GM13976 (cell line): ENCODE data around the gene PXK.
"Not testable (repeated sequence)": the region's sequence is repeated elsewhere in the genome, so short reads cannot be mapped to it uniquely, and the experiment has no call there.

ENCODE experiments used
- DNase-seq: peaks from one replicate; pipeline ENCODE4 v3.0.0; 2012; ENCODE audit warnings: low spot score
- CTCF ChIP-seq: IDR thresholded peaks from 2 replicates; pipeline ENCODE4 v1.5.1; 2012; ENCODE audit warnings: borderline replicate concordance, mild to moderate bottlenecking; ENCODE audit not compliant: insufficient read depth; ENCODE audit errors: extremely low read depth, missing control alignments, control extremely low read depth
- in situ Hi-C: fragments of 300-500 bp; cut with MboI; formaldehyde crosslinking; loops from one replicate; pipeline ENCODE4 v1.12.0; 2022; ENCODE audit warnings: low sequenced_read_pairs, mixed read lengths, inconsistent platforms; ENCODE audit not compliant: unreplicated experiment

Gene PXK

DNA sequence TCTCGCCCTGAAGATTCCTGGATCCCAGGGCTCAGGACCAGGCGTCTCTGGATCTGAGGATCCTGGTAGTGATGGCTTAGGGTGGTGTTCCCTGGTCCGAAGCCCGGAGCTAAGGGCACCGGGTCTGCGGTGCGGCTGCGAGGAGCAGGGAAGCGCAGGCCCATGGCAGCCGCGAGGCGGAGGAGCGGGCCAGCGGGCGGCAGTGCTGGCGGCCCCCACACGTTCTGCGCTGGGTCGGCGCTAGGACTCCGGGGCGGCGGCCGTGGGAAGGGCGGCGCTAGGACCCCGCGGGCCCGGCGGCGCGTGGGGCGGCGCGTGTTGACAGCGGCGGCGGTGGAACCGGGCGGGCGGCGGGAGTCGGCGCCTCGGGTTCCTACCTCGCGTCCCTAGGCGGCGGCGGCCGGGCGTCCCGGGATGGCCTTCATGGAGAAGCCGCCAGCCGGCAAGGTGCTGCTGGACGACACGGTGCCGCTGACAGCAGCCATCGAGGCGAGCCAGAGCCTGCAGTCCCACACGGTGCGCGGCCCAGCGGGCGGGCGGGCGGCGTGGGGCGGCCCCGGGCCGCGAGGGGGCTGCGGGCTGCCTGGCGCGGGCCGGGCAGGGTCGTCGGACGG is at the start of gene PXK:
Gene PXK, plus strand, starts transcription at position 318 of the 614 bp plus-strand sequence. Its CDS starts 97 bp downstream, at position 415.
- DNase-seq, result peak; percentile 88
- in situ Hi-C loops, result no loop called here
- TF ChIP-seq CTCF, result peak; percentile 46

DNA sequence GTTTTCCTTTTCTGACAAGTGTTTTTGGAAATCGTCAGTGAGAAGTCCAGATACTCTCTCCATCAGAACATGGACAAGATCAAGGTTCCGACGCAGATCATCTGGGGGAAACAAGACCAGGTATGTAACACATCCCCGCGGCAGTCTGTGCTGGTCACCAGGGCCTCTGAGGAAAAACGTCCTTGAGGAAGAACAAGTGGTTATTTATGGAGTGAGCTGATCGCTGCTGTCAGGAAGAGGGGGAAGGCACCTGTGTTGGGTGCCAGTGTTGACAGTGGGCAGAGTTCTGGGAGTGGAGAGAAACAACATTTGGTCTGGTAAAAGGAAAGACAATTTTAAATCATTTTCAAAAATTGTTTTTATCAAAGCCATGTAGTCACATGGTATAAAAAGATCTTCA is 47.4 kb upstream of the PXK start:
- DNase-seq, result no peak
- in situ Hi-C loops, result no loop called here
- TF ChIP-seq CTCF, result no peak

DNA sequence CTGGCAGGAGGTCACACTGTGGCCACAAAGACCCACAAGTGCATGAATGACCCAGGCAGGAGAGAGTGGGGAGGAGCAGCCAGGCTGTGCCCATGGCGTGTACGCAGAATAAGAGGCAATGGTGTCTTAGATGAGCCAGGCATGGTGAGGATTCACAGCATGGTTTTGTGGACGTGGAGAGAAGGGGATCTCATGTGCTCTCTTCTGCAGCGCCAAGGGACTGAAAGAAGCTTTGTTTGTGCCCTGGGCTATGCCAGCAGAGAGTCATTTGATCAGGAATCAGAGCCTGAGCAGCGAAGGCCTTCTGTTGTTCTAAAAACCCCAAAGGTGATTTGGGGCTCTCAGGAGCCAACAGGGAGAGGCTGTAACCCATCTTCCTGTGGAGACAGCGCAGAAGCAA is 45.3 kb upstream of the PXK start:
- in situ Hi-C loops, result no loop called here
- DNase-seq, result no peak
- TF ChIP-seq CTCF, result no peak

DNA sequence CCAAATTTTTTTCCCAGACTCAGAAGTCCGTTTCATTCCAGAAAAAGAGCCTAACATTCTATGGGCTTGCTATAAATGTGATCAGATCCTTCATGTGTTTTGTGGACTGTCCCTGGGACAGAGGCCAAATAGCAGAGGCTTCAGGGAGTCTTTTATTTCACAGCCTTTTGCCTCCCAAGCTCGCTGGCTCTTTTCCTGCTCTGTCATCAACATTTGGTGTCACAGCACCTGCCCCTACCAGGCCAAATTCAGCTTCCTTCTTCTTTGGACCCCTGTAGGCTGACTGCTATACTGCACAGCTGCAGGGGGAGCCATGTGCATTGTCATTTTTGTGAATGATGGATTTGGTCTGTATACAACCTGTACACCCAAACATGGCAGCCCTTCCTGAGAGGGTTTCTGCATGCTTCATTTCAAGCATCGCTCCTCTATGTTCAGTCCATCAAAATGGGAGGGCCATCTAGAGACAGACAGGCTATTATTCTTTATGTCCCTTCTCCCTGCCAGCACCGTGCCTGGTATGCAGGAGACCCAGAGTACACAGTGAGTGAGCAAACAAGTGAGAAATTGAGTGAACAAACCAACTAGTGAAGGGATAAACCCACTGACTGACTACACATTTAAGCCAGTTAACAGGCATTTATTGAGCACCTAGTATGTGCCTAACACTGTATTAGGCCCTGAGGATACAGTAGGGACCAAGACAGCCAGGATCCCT is 44.5 kb upstream of the PXK start:
- no peak for DNase-seq
- no peak for TF ChIP-seq CTCF
- in situ Hi-C loops, result no loop called here

DNA sequence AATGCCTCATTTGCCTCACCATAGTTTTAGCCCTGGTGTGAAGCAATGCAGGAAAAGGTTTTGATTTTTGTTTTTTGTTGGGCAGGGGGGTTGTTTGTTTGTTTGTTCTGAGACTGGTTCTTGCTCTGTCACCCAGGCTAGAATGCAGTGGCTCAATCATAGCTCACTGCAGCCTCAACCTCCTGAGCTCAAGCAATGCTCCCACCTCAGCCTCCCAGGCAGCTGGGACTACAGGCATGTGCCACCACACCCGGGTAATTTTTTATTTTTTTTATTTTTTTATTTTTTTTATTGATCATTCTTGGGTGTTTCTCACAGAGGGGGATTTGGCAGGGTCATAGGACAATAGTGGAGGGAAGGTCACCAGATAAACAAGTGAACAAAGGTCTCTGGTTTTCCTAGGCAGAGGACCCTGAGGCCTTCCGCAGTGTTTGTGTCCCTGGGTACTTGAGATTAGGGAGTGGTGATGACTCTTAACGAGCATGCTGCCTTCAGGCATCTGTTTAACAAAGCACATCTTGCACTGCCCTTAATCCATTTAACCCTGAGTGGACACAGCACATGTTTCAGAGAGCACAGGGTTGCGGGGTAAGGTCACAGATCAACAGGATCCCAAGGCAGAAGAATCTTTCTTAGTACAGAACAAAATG is 43.6 kb upstream of the PXK start:
- in situ Hi-C loops, DNase-seq: not testable (repeated sequence)

- DNase-seq, in situ Hi-C loops: not testable (repeated sequence)
Measured at GRCh38 chr3:58290446-58290845, 42.2 kb upstream of the PXK start.

- DNase-seq, result no peak
- no peak for TF ChIP-seq CTCF
- in situ Hi-C loops, result no loop called here
Measured at GRCh38 chr3:58291671-58292338, 40.9 kb upstream of the PXK start.
